HepG2 (cell line): ENCODE measurements around the gene DCAF6. TPM values are rescaled to one million over a fixed set of nuclear protein-coding genes. Genes with fewer than 3 reads are reported as not detected.

Experiments
- ATAC-seq: fragments of 200-7000 bp; cut with Tn5 transposase; 3 replicates; pipeline ENCODE4 v1.9.1; 2020; ENCODE audit warnings: mild to moderate bottlenecking, moderate library complexity
- BruUV-seq: library from RNA; stranded (reverse); fragments of 400-500 nt; replicated peaks from 2 replicates; lab custom pipeline; 2021; lab: Mats Ljungman, UMichigan
- CTCF ChIA-PET: fragments of 300-600 bp; formaldehyde crosslinking; extraction: SDS; loops from one replicate; lab custom pipeline; 2021; ENCODE audit warnings: low total read pairs, inconsistent platforms, low intra/inter-chr PET ratio; lab: Yijun Ruan, JAX
- POLR2A ChIA-PET: fragments of 350-600 bp; sonication (Branson Sonifier 250); formaldehyde crosslinking; loops from one replicate; lab custom pipeline; 2020; ENCODE audit warnings: antibody characterized with exemption, inconsistent platforms; lab: Yijun Ruan, JAX
- DNase-seq: peaks from one replicate; pipeline ENCODE4 v3.0.0-alpha.2; 2015; ENCODE audit warnings: low spot score
- FAIRE-seq: peaks from 3 replicates; lab custom pipeline; 2011; peaks lifted over from hg19 to GRCh38; lab: Jason Lieb, UNC
- H2AFZ ChIP-seq: one replicate; pipeline ENCODE4 v1.6.1; 2011; ENCODE audit warnings: low read length, inconsistent platforms
- H3K27ac ChIP-seq: fragments of 300-600 bp; 3 replicates; pipeline ENCODE4 v1.8.0; 2011; ENCODE audit warnings: mixed run types, mild to moderate bottlenecking, mixed read lengths, low read length, inconsistent platforms; ENCODE audit not compliant: insufficient read depth; ENCODE audit errors: extremely low read length
- H3K27me3 ChIP-seq, 2 experiments: fragments of 200-600 bp in 1 of 2; 2 replicates in 1 of 2; 3 replicates in 1 of 2; pipeline versions ENCODE4 v1.6.0 to v1.8.0; 2011; ENCODE audit warnings: low read length in 2 of 2, mild to moderate bottlenecking in 2 of 2, moderate library complexity in 2 of 2, inconsistent platforms in 1 of 2; ENCODE audit not compliant: insufficient read depth in 2 of 2, control insufficient read depth in 1 of 2
- H3K36me3 ChIP-seq, 2 experiments: fragments of 200-600 bp in 1 of 2; replicated peaks in 1 of 2; 2 replicates in 1 of 2; 3 replicates in 1 of 2; pipeline versions ENCODE4 v1.5.1 to v1.8.0; 2011; ENCODE audit warnings: low read length in 2 of 2, inconsistent platforms in 1 of 2; ENCODE audit not compliant: insufficient read depth in 2 of 2, control insufficient read depth in 1 of 2
- H3K4me1 ChIP-seq: 2 replicates; pipeline ENCODE4 v1.5.1; 2012; ENCODE audit warnings: low read length, inconsistent platforms; ENCODE audit not compliant: insufficient read depth
- H3K4me2 ChIP-seq: 2 replicates; pipeline ENCODE4 v1.6.0; 2011; ENCODE audit warnings: low read depth, low read length, inconsistent platforms
- H3K4me3 ChIP-seq, 3 experiments: fragments of 200-600 bp in 1 of 3; sonication (generic), shearing (Covaris generic) in 1 of 3; replicated peaks in 1 of 3; 2 replicates each; pipeline ENCODE4 v1.5.1; 2011 to 2016; ENCODE audit warnings: low read length in 3 of 3, inconsistent platforms in 2 of 3, low read depth in 2 of 3, mild to moderate bottlenecking in 2 of 3, control low read depth in 1 of 3, mixed read lengths in 1 of 3; ENCODE audit not compliant: insufficient read depth in 1 of 3
- H3K79me2 ChIP-seq: one replicate; pipeline ENCODE4 v1.6.1; 2011; ENCODE audit warnings: low read length, inconsistent platforms; ENCODE audit not compliant: insufficient read depth
- H3K9ac ChIP-seq: 2 replicates; pipeline ENCODE4 v1.6.0; 2011; ENCODE audit warnings: mild to moderate bottlenecking, low read depth, low read length, inconsistent platforms; ENCODE audit not compliant: insufficient read depth
- H3K9me3 ChIP-seq: 2 replicates; pipeline ENCODE4 v1.5.1; 2012; ENCODE audit warnings: mild to moderate bottlenecking, low read length
- H4K20me1 ChIP-seq: 2 replicates; pipeline ENCODE4 v1.6.0; 2011; ENCODE audit warnings: inconsistent platforms, mild to moderate bottlenecking, low read length, moderate library complexity; ENCODE audit not compliant: insufficient read depth
- CBX2 ChIP-seq, 2 experiments: fragments of 200-600 bp in 1 of 2; sonication (generic); formaldehyde crosslinking in 1 of 2; IDR thresholded peaks; 2 replicates each; pipeline versions ENCODE4 v1.7.0 to v1.8.1; 2018 to 2022; ENCODE audit warnings: low read depth in 2 of 2, low read length in 1 of 2, mild to moderate bottlenecking in 1 of 2, missing genetic modification reagents in 1 of 2
- FOXO4 ChIP-seq: sonication (generic); formaldehyde crosslinking; conservative IDR thresholded peaks from 2 replicates; pipeline ENCODE4 v1.8.1; 2023; ENCODE audit warnings: missing genetic modification reagents
- KDM5B ChIP-seq: sonication (generic); formaldehyde crosslinking; IDR thresholded peaks from 2 replicates; pipeline ENCODE4 v1.4.0; 2020; ENCODE audit warnings: missing genetic modification reagents, mild to moderate bottlenecking, borderline replicate concordance
- KLF6 ChIP-seq: IDR thresholded peaks from 2 replicates; pipeline ENCODE4 v1.8.0; 2016; ENCODE audit warnings: missing biosample characterization, missing genetic modification reagents
- PCBP2 ChIP-seq: fragments of 200-400 bp; formaldehyde crosslinking; optimal IDR thresholded peaks from 2 replicates; pipeline ENCODE3; 2018; ENCODE audit warnings: low read length, low read depth; ENCODE audit not compliant: poor library complexity, severe bottlenecking
- SIN3B ChIP-seq: fragments of 150-350 bp; IDR thresholded peaks from 2 replicates; pipeline ENCODE4 v1.6.1; 2014; ENCODE audit warnings: low read length
- ZBTB46 ChIP-seq: sonication (generic); formaldehyde crosslinking; IDR thresholded peaks from 2 replicates; pipeline ENCODE4 v1.4.0; 2020; ENCODE audit warnings: mild to moderate bottlenecking, missing genetic modification reagents, borderline replicate concordance
- WGBS: methylation state at CpG from one replicate; pipeline ENCODE4 v1.1.6; 2017; ENCODE audit warnings: low lambda C conversion rate; 5-methylcytosine and 5-hydroxymethylcytosine counted together
- in situ Hi-C: cut with HindIII; loops from 2 replicates; pipeline ENCODE4 v1.10.0; 2017; ENCODE audit warnings: low pct_unique_long_range_greater_than_20kb; ENCODE audit not compliant: extremely low pct_ligation_motif_present
- intact Hi-C: fragments of 100-400 bp; cut with micrococcal nuclease; formaldehyde crosslinking; loops from one replicate; pipeline ENCODE4 v1.10.0; 2022; ENCODE audit not compliant: unreplicated experiment
- polyA plus RNA-seq, 8 experiments: library from polyadenylated mRNA; depleted of rRNA in 3 of 8; stranded (reverse) in 7 of 8; unstranded in 1 of 8; fragments of >200 nt; fragmentation: Illumina TruSeq in 4 of 8; extraction: Trizol in 4 of 8; gene quantifications; 2 replicates each; pipeline versions ENCODE4 v1.2.1 to v1.2.3, GENCODE V29; 2011 to 2016; ENCODE audit warnings: low read depth in 4 of 8, missing spikeins in 1 of 8, mixed read lengths in 1 of 8; ENCODE audit not compliant: insufficient read depth in 1 of 8
- total RNA-seq, 5 experiments: library from RNA; depleted of rRNA; stranded (reverse); fragments of >200 nt; fragmentation: Illumina TruSeq; extraction: Trizol; gene quantifications; 2 replicates each; pipeline ENCODE4 v1.2.3, GENCODE V29; 2016; ENCODE audit warnings: low read depth in 1 of 5

DCAF6 gene
- total and polyA plus RNA-seq, 2 of the 13 experiments (the other 11 are each of a cell fraction or from before 2014, with no cell fraction given): 24.7 to 33.7 TPM

DNA sequence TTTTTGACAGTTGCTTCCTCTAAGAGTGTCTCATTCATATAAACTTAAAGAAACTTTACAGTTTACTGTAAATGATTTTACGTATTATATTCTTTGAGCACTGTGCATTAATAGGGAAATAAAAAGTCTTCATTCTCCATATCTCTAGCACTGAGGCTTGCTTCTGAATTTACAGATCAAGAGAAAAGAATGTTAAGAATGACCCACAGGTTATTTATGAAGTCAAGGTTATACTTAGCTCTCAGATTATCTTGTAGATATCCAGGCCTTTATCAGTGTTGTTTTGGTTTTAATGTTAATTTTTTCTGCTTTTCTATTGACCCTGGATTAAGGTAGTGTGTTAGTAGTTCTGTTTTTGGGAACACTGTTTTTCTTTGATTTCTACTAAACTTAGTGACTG is 108.8 kb downstream of the DCAF6 start:
- ATAC-seq (no peak), DNase-seq (no peak), FAIRE-seq (no peak)
- Histone ChIP-seq H3K9ac (no peak overlapping the region), H3K27me3 (no peaks in the 10 kb centered on the region; a peak in 1 of 5 replicates), H3K4me2 (no peak overlapping the region), H3K4me3 (no peak overlapping the region), H3K36me3 (peaks cover 5 to 21% of the 10 kb centered on the region in 2 experiments; a peak in 4 of 5 replicates), H3K79me2 (no peaks in the 10 kb centered on the region), H2AFZ (no peak overlapping the region), H3K27ac (no peak overlapping the region), H3K9me3 (no peaks in the 10 kb centered on the region), H4K20me1 (no peaks in the 10 kb centered on the region), H3K4me1 (no peaks in the 10 kb centered on the region)
- 97% methylated on average over 1 of the region's 1 CpG for WGBS
- intact Hi-C loops: no loop called here
- CTCF ChIA-PET: no interaction called here
- POLR2A ChIA-PET: no interaction called here
- TF ChIP-seq KDM5B (CRISPR knock-in tag) (no peak), FOXO4 (no peak), KLF6 (no peak), PCBP2 (no peak), CBX2 (IDR thresholded peaks at IDR 0.05; ENCODE audit: low read depth, low read length) (no peak), CBX2 (CRISPR knock-in tag; IDR thresholded peaks at IDR 0.05; ENCODE audit: low read depth) (no peak), ZBTB46 (CRISPR knock-in tag) (no peak), SIN3B (no peak)
- BruUV-seq: no TSS peak
- in situ Hi-C loops: no loop called here
